ENCODE results near the gene CD46.

The CD46 gene

DNA sequence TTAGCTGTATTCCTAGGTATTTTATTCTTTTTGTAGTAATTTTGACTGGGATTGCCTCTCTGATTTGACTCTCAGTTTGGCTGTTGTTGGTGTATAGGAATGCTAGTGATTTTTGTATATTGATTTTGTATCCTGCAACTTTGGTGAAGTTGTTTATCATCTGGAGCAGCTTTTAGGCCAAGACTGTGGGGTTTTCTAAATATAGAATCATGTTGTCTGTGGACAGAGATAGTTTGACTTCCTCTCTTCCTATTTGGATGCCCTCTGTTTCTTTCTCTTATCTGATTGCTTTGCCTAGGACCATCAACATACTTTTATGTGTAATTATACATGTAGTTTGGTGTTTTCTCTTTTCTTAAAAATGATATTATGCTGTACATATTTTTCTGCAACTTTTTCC lies 27.2 kb downstream of the CD46 start:
- DNase-seq (ENCODE audit: low read depth): no peak
- TF ChIP-seq, protein P1, sequence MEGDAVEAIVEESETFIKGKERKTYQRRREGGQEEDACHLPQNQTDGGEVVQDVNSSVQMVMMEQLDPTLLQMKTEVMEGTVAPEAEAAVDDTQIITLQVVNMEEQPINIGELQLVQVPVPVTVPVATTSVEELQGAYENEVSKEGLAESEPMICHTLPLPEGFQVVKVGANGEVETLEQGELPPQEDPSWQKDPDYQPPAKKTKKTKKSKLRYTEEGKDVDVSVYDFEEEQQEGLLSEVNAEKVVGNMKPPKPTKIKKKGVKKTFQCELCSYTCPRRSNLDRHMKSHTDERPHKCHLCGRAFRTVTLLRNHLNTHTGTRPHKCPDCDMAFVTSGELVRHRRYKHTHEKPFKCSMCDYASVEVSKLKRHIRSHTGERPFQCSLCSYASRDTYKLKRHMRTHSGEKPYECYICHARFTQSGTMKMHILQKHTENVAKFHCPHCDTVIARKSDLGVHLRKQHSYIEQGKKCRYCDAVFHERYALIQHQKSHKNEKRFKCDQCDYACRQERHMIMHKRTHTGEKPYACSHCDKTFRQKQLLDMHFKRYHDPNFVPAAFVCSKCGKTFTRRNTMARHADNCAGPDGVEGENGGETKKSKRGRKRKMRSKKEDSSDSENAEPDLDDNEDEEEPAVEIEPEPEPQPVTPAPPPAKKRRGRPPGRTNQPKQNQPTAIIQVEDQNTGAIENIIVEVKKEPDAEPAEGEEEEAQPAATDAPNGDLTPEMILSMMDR (conservative IDR thresholded peaks at IDR 0.05; ENCODE audit: low read length): no peak
- H3K4me3 ChIP-seq (ENCODE audit: low read length): no peak overlapping the region

DNA sequence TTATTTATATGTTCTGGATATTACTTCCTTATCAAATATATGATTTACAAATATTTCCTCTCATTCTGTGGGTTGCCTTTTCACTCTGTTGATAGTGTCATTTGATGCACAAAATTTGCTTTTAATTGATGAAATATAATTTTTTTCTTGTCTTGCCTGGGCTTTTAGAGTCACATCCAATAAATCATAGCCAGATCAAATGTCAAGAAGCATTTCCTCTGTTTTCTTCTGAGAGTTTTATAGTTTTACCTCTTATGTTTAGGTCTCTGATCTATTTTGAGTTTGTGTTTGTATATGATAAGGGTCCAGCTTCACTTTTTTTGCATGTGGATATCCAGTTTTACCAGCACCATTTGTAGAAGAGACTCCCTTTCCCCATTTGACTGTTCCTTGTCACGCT lies 29.5 kb downstream of the CD46 start:
- H3K4me3 ChIP-seq (ENCODE audit: low read length): no peak overlapping the region
- TF ChIP-seq, protein P1 (conservative IDR thresholded peaks at IDR 0.05; ENCODE audit: low read length): no peak
- no peak for DNase-seq (ENCODE audit: low read depth)

DNA sequence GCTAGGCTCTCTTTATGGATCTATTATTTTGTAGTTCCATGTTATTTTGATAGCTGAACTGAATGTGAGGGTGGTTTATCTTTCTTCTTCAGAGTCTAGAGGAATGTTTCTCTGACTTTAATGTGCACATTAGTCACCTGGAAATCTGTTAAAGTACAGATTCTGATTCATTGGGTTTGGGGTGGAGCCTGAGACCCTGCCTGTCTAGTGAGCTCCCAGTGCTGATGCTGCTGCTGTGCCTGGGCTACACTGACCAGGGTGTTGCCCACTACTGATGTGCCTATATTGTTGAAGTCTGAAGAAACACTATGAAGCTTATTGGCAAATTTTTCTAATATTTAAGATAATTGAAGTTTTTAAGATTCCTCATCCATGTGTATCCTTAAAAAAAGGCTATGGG lies 35.9 kb downstream of the CD46 start:
- H3K4me3 ChIP-seq (ENCODE audit: low read length): no peak overlapping the region
- DNase-seq (ENCODE audit: low read depth): no peak

DNA sequence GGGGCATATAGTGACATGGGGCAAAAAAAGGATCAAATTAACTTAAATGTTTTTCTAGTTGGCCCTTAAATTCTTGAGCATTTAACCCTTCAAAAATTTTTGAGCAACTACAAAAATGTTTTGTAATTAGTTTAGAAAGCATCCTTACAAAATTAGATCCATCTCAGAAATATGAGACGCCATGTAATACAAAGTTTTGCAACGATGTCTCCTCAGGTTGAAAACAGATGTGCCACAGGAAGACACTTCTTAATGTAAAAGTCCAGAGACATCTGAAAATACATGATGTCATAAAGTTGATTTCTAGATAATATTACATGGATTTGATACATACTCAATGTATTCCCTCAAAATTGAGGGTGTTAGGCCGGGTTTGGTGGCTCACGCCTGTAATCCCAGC lies 37.5 kb downstream of the CD46 start:
- TF ChIP-seq, protein P1 (conservative IDR thresholded peaks at IDR 0.05; ENCODE audit: low read length): no peak
- H3K4me3 ChIP-seq (ENCODE audit: low read length): no peak overlapping the region
- DNase-seq (ENCODE audit: low read depth): no peak

More for the DNA sequence above, 35.9 kb downstream of the CD46 start:
- TF ChIP-seq, protein P1 (conservative IDR thresholded peaks at IDR 0.05; ENCODE audit: low read length): no peak

DNA sequence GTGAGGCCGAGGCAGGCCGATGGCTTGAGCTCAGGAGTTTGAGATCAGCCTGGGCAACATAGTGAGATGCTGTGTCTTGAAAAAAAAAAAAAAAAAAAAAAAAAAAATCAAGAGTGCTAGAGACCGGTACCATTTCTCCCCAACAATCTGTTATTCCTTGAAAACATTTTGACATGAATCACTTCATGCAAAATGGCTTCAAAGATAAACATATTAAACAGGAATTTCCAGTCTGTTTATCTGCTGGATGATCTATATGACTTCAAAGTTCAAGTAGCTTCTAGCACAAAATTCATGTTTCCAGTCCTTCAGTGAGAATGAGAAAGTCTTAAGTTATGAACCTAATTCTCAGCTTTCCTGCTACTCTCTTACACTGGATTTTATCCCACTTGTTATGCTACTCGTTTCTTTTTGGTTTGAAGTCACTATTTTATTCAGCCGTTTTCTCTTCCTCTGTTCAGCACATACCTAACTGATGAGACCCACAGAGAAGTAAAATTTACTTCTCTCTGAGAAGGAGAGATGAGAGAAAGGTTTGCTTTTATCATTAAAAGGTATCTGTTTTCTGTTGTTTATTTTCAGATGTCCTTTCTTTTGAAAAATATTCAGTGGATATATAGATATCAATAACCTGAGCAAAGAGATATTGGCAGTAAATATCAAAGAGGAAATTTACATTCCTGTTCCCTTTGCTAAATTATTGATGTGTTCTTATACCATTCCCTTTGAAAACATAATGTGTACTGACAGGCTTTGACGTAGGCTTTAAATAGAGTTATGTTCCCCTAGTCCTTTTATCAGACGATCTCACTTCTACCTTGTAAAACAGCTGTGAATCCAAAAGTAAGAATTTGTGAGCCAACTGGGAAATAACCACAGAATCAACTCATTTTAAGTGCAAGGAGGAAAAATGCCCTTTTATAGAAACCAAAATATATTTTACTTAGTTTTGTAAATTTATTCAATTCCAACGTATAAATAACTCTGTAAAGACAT lies 38.2 kb downstream of the CD46 start:
- TF ChIP-seq, protein P1 (conservative IDR thresholded peaks at IDR 0.05; ENCODE audit: low read length): no peak
- no peak for DNase-seq (ENCODE audit: low read depth)
- no peak overlapping the region for H3K4me3 ChIP-seq (ENCODE audit: low read length)

DNA sequence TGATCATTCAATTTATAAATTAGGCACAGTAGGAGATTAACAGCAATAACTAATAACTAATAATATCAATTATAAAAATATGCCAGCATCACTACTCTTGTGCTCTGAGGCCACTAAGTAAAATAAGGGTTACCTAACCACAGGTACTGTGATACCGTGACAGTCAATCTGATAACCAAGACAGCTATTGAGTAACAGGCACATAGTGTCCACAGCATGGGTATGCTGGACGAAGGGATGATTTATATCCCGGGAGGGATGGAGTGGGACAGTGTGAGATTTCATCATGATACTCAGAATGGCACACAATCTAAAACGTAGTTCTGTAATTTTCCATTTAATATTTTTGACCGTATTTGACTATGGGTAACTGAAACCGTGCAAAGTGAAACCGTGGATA lies 39.4 kb downstream of the CD46 start:
- DNase-seq (ENCODE audit: low read depth): no peak
- H3K4me3 ChIP-seq (ENCODE audit: low read length): no peak overlapping the region
- TF ChIP-seq, protein P1 (conservative IDR thresholded peaks at IDR 0.05; ENCODE audit: low read length): no peak

DNA sequence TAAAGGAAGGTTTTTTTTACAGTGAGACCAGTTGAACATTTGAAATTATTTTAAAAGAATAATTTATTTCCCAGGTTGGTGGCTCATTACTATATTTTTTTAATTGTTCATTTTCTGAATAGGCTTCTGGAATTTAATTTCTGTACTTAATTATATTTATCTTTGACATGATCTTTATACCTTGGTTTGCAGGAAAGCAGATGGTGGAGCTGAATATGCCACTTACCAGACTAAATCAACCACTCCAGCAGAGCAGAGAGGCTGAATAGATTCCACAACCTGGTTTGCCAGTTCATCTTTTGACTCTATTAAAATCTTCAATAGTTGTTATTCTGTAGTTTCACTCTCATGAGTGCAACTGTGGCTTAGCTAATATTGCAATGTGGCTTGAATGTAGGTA lies 41.5 kb downstream of the CD46 start:
- no peak for DNase-seq (ENCODE audit: low read depth)
- H3K4me3 ChIP-seq (ENCODE audit: low read length): no peak overlapping the region
- TF ChIP-seq, protein P1 (conservative IDR thresholded peaks at IDR 0.05; ENCODE audit: low read length): no peak

Data from AG10803 (cell line).